Stomach (tissue), 9 donors: ENCODE data around the gene LENEP. TPM values are rescaled to one million over a fixed set of nuclear protein-coding genes. Genes with fewer than 3 reads are reported as not detected.

Source experiments
- DNase-seq, 2 donors: peaks; one replicate each; pipeline versions ENCODE4 v3.0.0 to v3.0.0-alpha.2; 2013 to 2019
- H3K27ac ChIP-seq, 5 donors: fragments of 200-600 bp in 4 of 5; sonication (generic) in 4 of 5; one replicate each; pipeline ENCODE4 v1.5.1; 2013 to 2019; ENCODE audit warnings: mild to moderate bottlenecking in 1 of 5, moderate library complexity in 1 of 5
- H3K27me3 ChIP-seq, 3 donors: fragments of 200-600 bp; sonication (generic); one replicate each; pipeline ENCODE4 v1.5.1; 2017 to 2019; ENCODE audit warnings: mixed run types in 1 of 3
- H3K36me3 ChIP-seq, 4 donors: fragments of 200-600 bp; sonication (generic); 1 replicate in 3 of 4; 2 replicates in 1 of 4; pipeline ENCODE4 v1.5.1; 2016 to 2019
- H3K4me1 ChIP-seq, 4 donors: fragments of 200-600 bp; sonication (generic); one replicate each; pipeline ENCODE4 v1.5.1; 2016 to 2019
- H3K4me3 ChIP-seq, 4 donors: fragments of 200-600 bp; sonication (generic) in 3 of 4; one replicate each; pipeline ENCODE4 v1.5.1; 2016 to 2019; ENCODE audit warnings: mild to moderate bottlenecking in 1 of 4
- H3K9me3 ChIP-seq, 4 donors: fragments of 200-600 bp; sonication (generic); one replicate each; pipeline ENCODE4 v1.5.1; 2016 to 2019
- CTCF ChIP-seq, 7 experiments: fragments of 450-650 bp in 4 of 7; fragments of 200-600 bp in 3 of 7; sonication (generic) in 3 of 7; IDR thresholded peaks; one replicate each; pipeline ENCODE4 v1.5.1; 2016 to 2019; ENCODE audit warnings: antibody characterized with exemption in 7 of 7, control low read depth in 2 of 7, mild to moderate bottlenecking in 1 of 7
- EP300 ChIP-seq: sonication (generic); formaldehyde crosslinking; IDR thresholded peaks from one replicate; pipeline ENCODE4 v1.6.1; 2017; ENCODE audit warnings: antibody characterized with exemption
- POLR2A ChIP-seq, 4 donors: fragments of 450-650 bp; IDR thresholded peaks; one replicate each; pipeline ENCODE4 v1.6.1; 2016; ENCODE audit warnings: antibody characterized with exemption in 4 of 4, control low read depth in 2 of 4, mild to moderate bottlenecking in 1 of 4, moderate library complexity in 1 of 4
- POLR2AphosphoS5 ChIP-seq, 3 donors: sonication (generic); formaldehyde crosslinking; IDR thresholded peaks; one replicate each; pipeline ENCODE4 v1.6.1; 2016; ENCODE audit warnings: antibody characterized with exemption in 3 of 3
- WGBS, 5 donors: extraction: QIAGEN DNeasy Blood & Tissue Kit in 3 of 5; methylation state at CpG; one replicate each; pipeline versions ENCODE4 v1.1.5 to v1.1.7; 2013 to 2018; 5-methylcytosine and 5-hydroxymethylcytosine counted together
- intact Hi-C: fragments of 100-400 bp; cut with DNase I; formaldehyde crosslinking; loops from one replicate; pipeline ENCODE4 v1.15.1; 2023; ENCODE audit warnings: low total_unique reads
- polyA plus RNA-seq, 3 donors: library from polyadenylated mRNA; stranded (reverse); fragments of 200-250 nt; gene quantifications; one replicate each; pipeline ENCODE4 v1.2.3, GENCODE V29; 2013
- total RNA-seq, 5 donors: library from RNA; depleted of rRNA; stranded (reverse); fragments of >200 nt; gene quantifications; one replicate each; pipeline versions ENCODE4 v1.1.0 to v1.2.3, GENCODE V29; 2014 to 2016
- donor health status: healthy with polysubstance abuse.
- donor health status: Bipolar disorder and iron deficiency.
- donor health status: healthy.

The LENEP gene
- total and polyA plus RNA-seq, 8 donors: 1.1 to 11.6 TPM; not detected in 6

GRCh38 chr1:155003227-155003765, 9.9 kb downstream of the LENEP start:
- Histone ChIP-seq H3K9me3 (no peaks in the 10 kb centered on the region), H3K4me1 (peaks cover 61 to 68% (median 65%) of the 10 kb centered on the region in 4 donors), H3K36me3 (no peaks in the 10 kb centered on the region), H3K4me3 (peak overlapping the region; percentile 78 to 90 (median 85)), H3K27me3 (no peaks in the 10 kb centered on the region), H3K27ac (peak overlapping the region; percentile 96 to 100 (median 99))
- intact Hi-C loops: no loop called here
- TF ChIP-seq POLR2AphosphoS5 (IDR thresholded peaks at IDR 0.05): peak in 1 of 3 donors; percentile 3
- TF ChIP-seq EP300: no peak
- peak in 1 of 2 donors; percentile 73 for DNase-seq
- WGBS, 5 donors: 0 to 1% (median 1%) methylated on average over 35 to 37 of the region's 37 CpGs

GRCh38 chr1:155003766-155004351, 10.5 kb downstream of the LENEP start:
- Histone ChIP-seq H3K36me3 (no peaks in the 10 kb centered on the region), H3K9me3 (no peaks in the 10 kb centered on the region), H3K4me1 (peaks cover 65 to 70% (median 66%) of the 10 kb centered on the region in 4 donors), H3K27me3 (no peaks in the 10 kb centered on the region), H3K4me3 (peak overlapping the region; percentile 78 to 90 (median 85)), H3K27ac (peak overlapping the region; percentile 96 to 100 (median 99))
- intact Hi-C loops: no loop called here
- DNase-seq: peak; percentile 76 to 83
- 0 to 2% (median 1%) methylated on average over 13 to 34 of the region's 34 CpGs for WGBS, 5 donors
- TF ChIP-seq CTCF (IDR thresholded peaks at IDR 0.05) (no peak), POLR2AphosphoS5 (IDR thresholded peaks at IDR 0.05) (peak in 1 of 3 donors; percentile 20)

- Histone ChIP-seq H3K9me3 (no peaks in the 10 kb centered on the region), H3K36me3 (peaks cover 0 to 5% (median 0%) of the 10 kb centered on the region in 4 donors), H3K4me1 (peaks cover 64 to 70% (median 66%) of the 10 kb centered on the region in 4 donors), H3K27me3 (no peaks in the 10 kb centered on the region), H3K4me3 (peak overlapping the region; percentile 78 to 90 (median 85)), H3K27ac (peak overlapping the region; percentile 96 to 100 (median 99))
- intact Hi-C loops: no loop called here
- TF ChIP-seq CTCF (IDR thresholded peaks at IDR 0.05): no peak
- TF ChIP-seq POLR2AphosphoS5 (IDR thresholded peaks at IDR 0.05): no peak
- TF ChIP-seq EP300: no peak
- no peak for TF ChIP-seq POLR2A (IDR thresholded peaks at IDR 0.05)
- WGBS, 5 donors: 23 to 28% (median 27%) methylated on average over 4 to 5 of the region's 5 CpGs
- no peak for DNase-seq
Measured at GRCh38 chr1:155004352-155005075, 11.1 kb downstream of the LENEP start.

GRCh38 chr1:155005076-155006011, 12.0 kb downstream of the LENEP start:
- DNase-seq: peak; percentile 64 to 87
- Histone ChIP-seq H3K4me3 (peak overlapping the region; percentile 78 to 90 (median 85)), H3K36me3 (peaks cover 0 to 5% (median 0%) of the 10 kb centered on the region in 4 donors), H3K27ac (peak overlapping the region; percentile 96 to 100 (median 99)), H3K4me1 (peaks cover 64 to 70% (median 66%) of the 10 kb centered on the region in 4 donors), H3K27me3 (no peaks in the 10 kb centered on the region), H3K9me3 (no peaks in the 10 kb centered on the region)
- WGBS, 5 donors: 26 to 50% (median 29%) methylated on average over 15 to 17 of the region's 17 CpGs
- TF ChIP-seq CTCF (IDR thresholded peaks at IDR 0.05) (no peak), POLR2A (IDR thresholded peaks at IDR 0.05) (peak in 1 of 4 donors; percentile 18), POLR2AphosphoS5 (IDR thresholded peaks at IDR 0.05) (peak in 2 of 3 donors; percentile 46 to 47)
- intact Hi-C loops: no loop called here
